K562 (cell line): ENCODE measurements around the gene SUPT5H. TPM values are rescaled to one million over a fixed set of nuclear protein-coding genes. Genes with fewer than 3 reads are reported as not detected.
A peak's percentile ranks its signal among the peaks of the same experiment; 100 is the strongest.

Source experiments
- BRCA1 ChIP-seq, 2 experiments: fragments of 450-650 bp in 1 of 2; sonication (generic) in 1 of 2; formaldehyde crosslinking in 1 of 2; IDR thresholded peaks; 2 replicates each; pipeline versions ENCODE4 v1.5.0 to v1.6.1; 2017 to 2020; ENCODE audit warnings: mild to moderate bottlenecking in 1 of 2, missing genetic modification reagents in 1 of 2
- JUND ChIP-seq, 2 experiments: IDR thresholded peaks; 2 replicates in 1 of 2; 3 replicates in 1 of 2; pipeline ENCODE4 v1.6.1; 2011; ENCODE audit warnings: borderline replicate concordance in 2 of 2, low read depth in 2 of 2, low read length in 2 of 2, improper control_type of control experiment in 1 of 2, missing biosample characterization in 1 of 2, missing genetic modification characterization in 1 of 2, missing genetic modification reagents in 1 of 2
- NBN ChIP-seq: fragments of 450-650 bp; IDR thresholded peaks from 2 replicates; pipeline ENCODE4 v1.6.1; 2016; ENCODE audit warnings: low read depth, mild to moderate bottlenecking
- NFIX ChIP-seq: fragments of 250-450 bp; sonication (Bioruptor Pico); IDR thresholded peaks from 2 replicates; pipeline ENCODE4 v1.4.0; 2020; ENCODE audit warnings: low read depth, mild to moderate bottlenecking, moderate library complexity
- POLR2G ChIP-seq: fragments of 200-400 bp; formaldehyde crosslinking; IDR thresholded peaks from 2 replicates; pipeline ENCODE4 v1.6.1; 2017; ENCODE audit warnings: low read depth, mild to moderate bottlenecking, antibody characterized with exemption, low read length, moderate library complexity
- PTBP1 ChIP-seq: fragments of 200-400 bp; formaldehyde crosslinking; IDR thresholded peaks from 2 replicates; pipeline ENCODE4 v1.6.1; 2017; ENCODE audit warnings: low read depth, low read length
- SRSF7 ChIP-seq: fragments of 200-400 bp; formaldehyde crosslinking; optimal IDR thresholded peaks from 2 replicates; pipeline ENCODE3; 2017; ENCODE audit warnings: mild to moderate bottlenecking, low read depth, low read length
- ZC3H4 ChIP-seq: sonication (generic); formaldehyde crosslinking; IDR thresholded peaks from 2 replicates; pipeline ENCODE4 v1.9.0; 2021; ENCODE audit warnings: missing genetic modification reagents, borderline replicate concordance
- ZNF785 ChIP-seq: fragments of 250-450 bp; sonication (Bioruptor Pico); IDR thresholded peaks from 2 replicates; pipeline ENCODE4 v1.4.0; 2020; ENCODE audit warnings: mild to moderate bottlenecking
- ZNF830 ChIP-seq: fragments of 250-450 bp; sonication (Bioruptor Pico); IDR thresholded peaks from 2 replicates; pipeline ENCODE4 v1.5.0; 2021; ENCODE audit warnings: mild to moderate bottlenecking
- polyA plus RNA-seq, 8 experiments: library from polyadenylated mRNA; depleted of rRNA in 4 of 8; stranded (reverse) in 5 of 8; unstranded in 3 of 8; fragments of >200 nt; fragmentation: Nextera tagmentation in 2 of 8; fragmentation: Illumina TruSeq in 1 of 8; extraction: Ambion mirVana in 2 of 8; extraction: Trizol in 1 of 8; gene quantifications; 2 replicates each; pipeline versions ENCODE4 v1.2.1 to v1.2.3, GENCODE V29; 2011 to 2014; ENCODE audit warnings: inconsistent platforms in 1 of 8, missing spikeins in 1 of 8
- total RNA-seq, 7 experiments: library from RNA; depleted of rRNA in 6 of 7; stranded (reverse); fragments of >200 nt in 6 of 7; fragmentation: Illumina TruSeq in 2 of 7; extraction: Trizol in 2 of 7; gene quantifications; 2 replicates each; pipeline versions ENCODE4 v1.2.1 to v1.2.3, GENCODE V29; 2011 to 2021; ENCODE audit warnings: low replicate concordance in 1 of 7
- TF ChIP-seq, protein P1 (sequence below): fragments of 450-650 bp; IDR thresholded peaks from 2 replicates; pipeline ENCODE4 v1.6.1; 2017; ENCODE audit warnings: antibody characterized with exemption, mild to moderate bottlenecking
- TF ChIP-seq, protein P2 (sequence below): sonication (generic); formaldehyde crosslinking; IDR thresholded peaks from 2 replicates; pipeline ENCODE4 v1.8.0; 2022; ENCODE audit warnings: mild to moderate bottlenecking, missing genetic modification reagents
- TF ChIP-seq, protein P3 (sequence below): sonication (generic); formaldehyde crosslinking; IDR thresholded peaks from 2 replicates; pipeline ENCODE4 v1.8.0; 2022; ENCODE audit warnings: mild to moderate bottlenecking, missing genetic modification reagents
- TF ChIP-seq, protein P4 (sequence below): sonication (generic); formaldehyde crosslinking; IDR thresholded peaks from 2 replicates; pipeline ENCODE4 v1.4.0; 2020; ENCODE audit warnings: mild to moderate bottlenecking, missing genetic modification reagents

The SUPT5H gene
- total and polyA plus RNA-seq, 9 of the 15 experiments (the other 6 are each of a cell fraction or from before 2014, with no cell fraction given) = 13.3 to 85.9 (median 35.9) TPM

DNA sequence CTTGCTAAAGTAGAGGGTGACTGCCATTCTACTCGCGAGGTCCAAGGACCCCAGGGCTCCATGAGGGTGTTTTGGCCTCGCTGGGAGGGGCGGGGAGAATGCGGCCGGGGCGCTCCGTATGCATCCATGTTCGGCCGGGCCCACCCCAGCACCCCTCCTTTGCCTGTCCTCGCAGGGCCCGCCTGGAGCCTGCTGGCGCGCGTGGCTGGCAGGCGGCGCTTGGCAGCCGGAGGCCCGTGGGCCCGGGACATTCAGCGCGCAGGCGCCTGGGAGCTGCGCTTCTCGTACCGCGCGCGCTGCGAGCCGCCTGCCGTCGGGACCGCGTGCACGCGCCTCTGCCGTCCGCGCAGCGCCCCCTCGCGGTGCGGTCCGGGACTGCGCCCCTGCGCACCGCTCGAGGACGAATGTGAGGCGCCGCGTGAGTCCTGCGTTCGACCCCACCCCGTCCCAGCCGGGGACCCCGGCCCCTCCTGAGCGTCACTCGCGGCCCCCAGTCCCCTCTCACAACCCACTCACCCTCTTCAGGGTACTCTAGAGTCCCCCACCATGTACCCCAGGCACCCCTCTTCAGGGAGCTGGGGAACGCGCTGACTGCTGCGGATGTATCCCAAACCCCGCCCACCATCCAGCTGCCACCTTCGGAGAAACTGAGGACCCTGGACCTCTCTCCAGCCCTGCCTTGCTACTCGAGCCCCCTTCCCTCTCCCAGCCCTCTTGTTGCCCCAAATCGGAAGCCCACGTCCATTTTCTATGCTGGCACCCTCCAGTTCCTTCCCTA lies 57.4 kb downstream of the SUPT5H start (continued):
- TF ChIP-seq, protein P1, sequence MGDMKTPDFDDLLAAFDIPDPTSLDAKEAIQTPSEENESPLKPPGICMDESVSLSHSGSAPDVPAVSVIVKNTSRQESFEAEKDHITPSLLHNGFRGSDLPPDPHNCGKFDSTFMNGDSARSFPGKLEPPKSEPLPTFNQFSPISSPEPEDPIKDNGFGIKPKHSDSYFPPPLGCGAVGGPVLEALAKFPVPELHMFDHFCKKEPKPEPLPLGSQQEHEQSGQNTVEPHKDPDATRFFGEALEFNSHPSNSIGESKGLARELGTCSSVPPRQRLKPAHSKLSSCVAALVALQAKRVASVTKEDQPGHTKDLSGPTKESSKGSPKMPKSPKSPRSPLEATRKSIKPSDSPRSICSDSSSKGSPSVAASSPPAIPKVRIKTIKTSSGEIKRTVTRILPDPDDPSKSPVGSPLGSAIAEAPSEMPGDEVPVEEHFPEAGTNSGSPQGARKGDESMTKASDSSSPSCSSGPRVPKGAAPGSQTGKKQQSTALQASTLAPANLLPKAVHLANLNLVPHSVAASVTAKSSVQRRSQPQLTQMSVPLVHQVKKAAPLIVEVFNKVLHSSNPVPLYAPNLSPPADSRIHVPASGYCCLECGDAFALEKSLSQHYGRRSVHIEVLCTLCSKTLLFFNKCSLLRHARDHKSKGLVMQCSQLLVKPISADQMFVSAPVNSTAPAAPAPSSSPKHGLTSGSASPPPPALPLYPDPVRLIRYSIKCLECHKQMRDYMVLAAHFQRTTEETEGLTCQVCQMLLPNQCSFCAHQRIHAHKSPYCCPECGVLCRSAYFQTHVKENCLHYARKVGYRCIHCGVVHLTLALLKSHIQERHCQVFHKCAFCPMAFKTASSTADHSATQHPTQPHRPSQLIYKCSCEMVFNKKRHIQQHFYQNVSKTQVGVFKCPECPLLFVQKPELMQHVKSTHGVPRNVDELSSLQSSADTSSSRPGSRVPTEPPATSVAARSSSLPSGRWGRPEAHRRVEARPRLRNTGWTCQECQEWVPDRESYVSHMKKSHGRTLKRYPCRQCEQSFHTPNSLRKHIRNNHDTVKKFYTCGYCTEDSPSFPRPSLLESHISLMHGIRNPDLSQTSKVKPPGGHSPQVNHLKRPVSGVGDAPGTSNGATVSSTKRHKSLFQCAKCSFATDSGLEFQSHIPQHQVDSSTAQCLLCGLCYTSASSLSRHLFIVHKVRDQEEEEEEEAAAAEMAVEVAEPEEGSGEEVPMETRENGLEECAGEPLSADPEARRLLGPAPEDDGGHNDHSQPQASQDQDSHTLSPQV = peak; percentile 98
- TF ChIP-seq SRSF7 (no peak), POLR2G (peak; percentile 60), JUND (IDR thresholded peaks at IDR 0.05; ENCODE audit: borderline replicate concordance, low read depth, low read length) (no peak; the same call in 1 of the 2 replicates), JUND (tag; IDR thresholded peaks at IDR 0.05; ENCODE audit: borderline replicate concordance, low read depth, low read length) (peak; percentile 31; the same call in 1 of the 3 replicates), ZNF830 (0 out of 2 replicates have a peak, but pooled peaks have one; percentile 68), NFIX (CRISPR knock-in tag) (no peak), ZC3H4 (CRISPR knock-in tag) (peak; percentile 85), ZNF785 (CRISPR knock-in tag) (no peak), BRCA1 (IDR thresholded peaks at IDR 0.05) (no peak), BRCA1 (CRISPR knock-in tag; IDR thresholded peaks at IDR 0.05) (peak; percentile 93), NBN (no peak), PTBP1 (no peak)
- TF ChIP-seq, protein P2, sequence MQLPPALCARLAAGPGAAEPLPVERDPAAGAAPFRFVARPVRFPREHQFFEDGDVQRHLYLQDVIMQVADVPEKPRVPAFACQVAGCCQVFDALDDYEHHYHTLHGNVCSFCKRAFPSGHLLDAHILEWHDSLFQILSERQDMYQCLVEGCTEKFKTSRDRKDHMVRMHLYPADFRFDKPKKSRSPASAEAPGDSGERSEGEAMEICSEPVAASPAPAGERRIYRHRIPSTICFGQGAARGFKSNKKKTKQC = peak; percentile 99
- TF ChIP-seq, protein P3, sequence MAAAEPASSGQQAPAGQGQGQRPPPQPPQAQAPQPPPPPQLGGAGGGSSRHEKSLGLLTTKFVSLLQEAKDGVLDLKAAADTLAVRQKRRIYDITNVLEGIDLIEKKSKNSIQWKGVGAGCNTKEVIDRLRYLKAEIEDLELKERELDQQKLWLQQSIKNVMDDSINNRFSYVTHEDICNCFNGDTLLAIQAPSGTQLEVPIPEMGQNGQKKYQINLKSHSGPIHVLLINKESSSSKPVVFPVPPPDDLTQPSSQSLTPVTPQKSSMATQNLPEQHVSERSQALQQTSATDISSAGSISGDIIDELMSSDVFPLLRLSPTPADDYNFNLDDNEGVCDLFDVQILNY (CRISPR knock-in tag) = peak; percentile 98
- TF ChIP-seq, protein P4, sequence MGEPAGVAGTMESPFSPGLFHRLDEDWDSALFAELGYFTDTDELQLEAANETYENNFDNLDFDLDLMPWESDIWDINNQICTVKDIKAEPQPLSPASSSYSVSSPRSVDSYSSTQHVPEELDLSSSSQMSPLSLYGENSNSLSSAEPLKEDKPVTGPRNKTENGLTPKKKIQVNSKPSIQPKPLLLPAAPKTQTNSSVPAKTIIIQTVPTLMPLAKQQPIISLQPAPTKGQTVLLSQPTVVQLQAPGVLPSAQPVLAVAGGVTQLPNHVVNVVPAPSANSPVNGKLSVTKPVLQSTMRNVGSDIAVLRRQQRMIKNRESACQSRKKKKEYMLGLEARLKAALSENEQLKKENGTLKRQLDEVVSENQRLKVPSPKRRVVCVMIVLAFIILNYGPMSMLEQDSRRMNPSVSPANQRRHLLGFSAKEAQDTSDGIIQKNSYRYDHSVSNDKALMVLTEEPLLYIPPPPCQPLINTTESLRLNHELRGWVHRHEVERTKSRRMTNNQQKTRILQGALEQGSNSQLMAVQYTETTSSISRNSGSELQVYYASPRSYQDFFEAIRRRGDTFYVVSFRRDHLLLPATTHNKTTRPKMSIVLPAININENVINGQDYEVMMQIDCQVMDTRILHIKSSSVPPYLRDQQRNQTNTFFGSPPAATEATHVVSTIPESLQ (CRISPR knock-in tag) = peak; percentile 92; the same call in 1 of the 2 replicates
